ENCODE measurements around the gene TRAF3IP3.

Gene TRAF3IP3

GRCh38 chr1:209759829-209760359 is 4.0 kb downstream of the TRAF3IP3 start:
- no peak for TF ChIP-seq CTCF (IDR thresholded peaks at IDR 0.05; ENCODE audit: insufficient read depth, low read depth, low read length, missing control alignments)
- DNase-seq (ENCODE audit: low read depth), result no peak
- no peak overlapping the region for H3K4me3 ChIP-seq (ENCODE audit: low read length)

- no peak overlapping the region for H3K4me3 ChIP-seq (ENCODE audit: low read length)
- no peak for TF ChIP-seq CTCF (IDR thresholded peaks at IDR 0.05; ENCODE audit: insufficient read depth, low read depth, low read length, missing control alignments)
- DNase-seq (ENCODE audit: low read depth), result no peak
These were observed 5.3 kb downstream of the TRAF3IP3 start for GRCh38 chr1:209761011-209761635.

- no peak overlapping the region for H3K4me3 ChIP-seq (ENCODE audit: low read length)
- TF ChIP-seq CTCF (IDR thresholded peaks at IDR 0.05; ENCODE audit: insufficient read depth, low read depth, low read length, missing control alignments), result no peak
- DNase-seq (ENCODE audit: low read depth), result peak; percentile 36
These were observed 10.2 kb downstream of the TRAF3IP3 start for GRCh38 chr1:209766051-209766450.

GRCh38 chr1:209767096-209767495 is 11.2 kb downstream of the TRAF3IP3 start:
- no peak for DNase-seq (ENCODE audit: low read depth)
- H3K4me3 ChIP-seq (ENCODE audit: low read length), result no peak overlapping the region
- TF ChIP-seq CTCF (IDR thresholded peaks at IDR 0.05; ENCODE audit: insufficient read depth, low read depth, low read length, missing control alignments), result no peak

GRCh38 chr1:209767706-209768105 is 11.9 kb downstream of the TRAF3IP3 start:
- DNase-seq (ENCODE audit: low read depth), result no peak
- no peak for TF ChIP-seq CTCF (IDR thresholded peaks at IDR 0.05; ENCODE audit: insufficient read depth, low read depth, low read length, missing control alignments)
- H3K4me3 ChIP-seq (ENCODE audit: low read length), result no peak overlapping the region

GRCh38 chr1:209768354-209768774 is 12.5 kb downstream of the TRAF3IP3 start:
- TF ChIP-seq CTCF (IDR thresholded peaks at IDR 0.05; ENCODE audit: insufficient read depth, low read depth, low read length, missing control alignments), result no peak
- no peak for DNase-seq (ENCODE audit: low read depth)
- H3K4me3 ChIP-seq (ENCODE audit: low read length), result no peak overlapping the region

All from epithelial cell of esophagus (primary cell).